H1 (cell line): ENCODE results near the gene KRT77. TPM values are rescaled to one million over a fixed set of nuclear protein-coding genes. Genes with fewer than 3 reads are reported as not detected.

Experiments
- CTCF ChIA-PET: fragments of 300-600 bp; sonication (Branson Sonifier 250); formaldehyde crosslinking; loops from one replicate; lab custom pipeline; 2021; ENCODE audit not compliant: partially characterized antibody; lab: Charles Lee
- POLR2A ChIA-PET: fragments of 300-600 bp; sonication (Branson Sonifier 250); formaldehyde crosslinking; loops from one replicate; lab custom pipeline; 2021; ENCODE audit warnings: inconsistent platforms; ENCODE audit not compliant: partially characterized antibody; lab: Charles Lee
- DNase-seq, 2 experiments: peaks; one replicate each; pipeline versions ENCODE4 v3.0.0 to v3.0.0-alpha.2; 2010 to 2022; ENCODE audit warnings: low spot score in 2 of 2, low read depth in 1 of 2, mixed read lengths in 1 of 2
- FAIRE-seq: peaks from 2 replicates; lab custom pipeline; 2011; peaks lifted over from hg19 to GRCh38; lab: Jason Lieb, UNC
- H2AFZ ChIP-seq: 2 replicates; pipeline ENCODE4 v1.8.1; 2012; ENCODE audit warnings: low read length, inconsistent platforms
- H2AK5ac ChIP-seq: 2 replicates; pipeline ENCODE4 v1.6.1; 2013; ENCODE audit warnings: low read depth, low read length
- H2BK120ac ChIP-seq: replicated peaks from 2 replicates; pipeline ENCODE3; 2013; ENCODE audit warnings: low read depth, low read length, inconsistent platforms
- H2BK12ac ChIP-seq: 2 replicates; pipeline ENCODE4 v1.6.1; 2013; ENCODE audit warnings: low read depth, low read length
- H2BK15ac ChIP-seq: 2 replicates; pipeline ENCODE4 v1.6.1; 2013; ENCODE audit warnings: low read length
- H2BK20ac ChIP-seq: 2 replicates; pipeline ENCODE4 v1.6.1; 2013; ENCODE audit warnings: low read length
- H2BK5ac ChIP-seq: 2 replicates; pipeline ENCODE4 v1.6.1; 2013; ENCODE audit warnings: low read depth, low read length
- H3K14ac ChIP-seq: 2 replicates; pipeline ENCODE4 v1.6.1; 2013; ENCODE audit warnings: inconsistent platforms; ENCODE audit not compliant: insufficient read length
- H3K18ac ChIP-seq: 2 replicates; pipeline ENCODE4 v1.6.1; 2013; ENCODE audit warnings: low read length; ENCODE audit errors: extremely low read depth
- H3K23ac ChIP-seq: 2 replicates; pipeline ENCODE4 v1.6.1; 2013; ENCODE audit warnings: inconsistent platforms; ENCODE audit not compliant: insufficient read length
- H3K23me2 ChIP-seq: 2 replicates; pipeline ENCODE4 v1.6.1; 2013; ENCODE audit warnings: low read depth, low read length
- H3K27ac ChIP-seq: 2 replicates; pipeline ENCODE4 v1.6.1; 2011; ENCODE audit warnings: low read depth, low read length, inconsistent platforms
- H3K27me3 ChIP-seq, 4 experiments: replicated peaks in 1 of 4; 1 replicate in 1 of 4; 2 replicates in 3 of 4; pipeline versions ENCODE4 v1.6.1 to v1.8.1; 2011 to 2013; ENCODE audit warnings: low read length in 3 of 4, mild to moderate bottlenecking in 3 of 4, inconsistent platforms in 2 of 4, mixed read lengths in 2 of 4, moderate library complexity in 1 of 4; ENCODE audit not compliant: control insufficient read depth in 3 of 4, insufficient read depth in 3 of 4; ENCODE audit errors: extremely low read depth in 1 of 4
- H3K36me3 ChIP-seq, 4 experiments: 2 replicates each; pipeline versions ENCODE4 v1.6.1 to v1.8.1; 2011 to 2013; ENCODE audit warnings: mild to moderate bottlenecking in 4 of 4, low read length in 3 of 4, moderate library complexity in 2 of 4, control low read depth in 1 of 4, inconsistent platforms in 1 of 4; ENCODE audit not compliant: insufficient read depth in 4 of 4, control insufficient read depth in 2 of 4
- H3K4ac ChIP-seq: replicated peaks from 2 replicates; pipeline ENCODE3; 2013; ENCODE audit warnings: low read length, low read depth, mixed read lengths, inconsistent platforms; ENCODE audit not compliant: insufficient read length
- H3K4me1 ChIP-seq, 4 experiments: replicated peaks in 1 of 4; 1 replicate in 1 of 4; 2 replicates in 3 of 4; pipeline versions ENCODE4 v1.6.1 to v1.8.1; 2011 to 2013; ENCODE audit warnings: low read length in 3 of 4, inconsistent platforms in 2 of 4, mixed read lengths in 1 of 4; ENCODE audit not compliant: insufficient read depth in 4 of 4, control insufficient read depth in 3 of 4
- H3K4me2 ChIP-seq, 2 experiments: 2 replicates each; pipeline versions ENCODE4 v1.6.1 to v1.8.1; 2011 to 2013; ENCODE audit warnings: low read depth in 2 of 2, low read length in 2 of 2, control low read depth in 1 of 2, inconsistent platforms in 1 of 2, mild to moderate bottlenecking in 1 of 2; ENCODE audit not compliant: insufficient read depth in 1 of 2
- H3K4me3 ChIP-seq, 4 experiments: fragments of 200-600, 300-600 bp in 1 of 4; sonication (generic), shearing (Covaris generic), sonication (Bioruptor Twin) in 1 of 4; 2 replicates each; pipeline versions ENCODE4 v1.5.1 to v1.8.1; 2011 to 2016; ENCODE audit warnings: low read length in 4 of 4, low read depth in 3 of 4, control low read depth in 2 of 4, inconsistent platforms in 2 of 4, mild to moderate bottlenecking in 2 of 4, mixed read lengths in 1 of 4, moderate library complexity in 1 of 4; ENCODE audit not compliant: insufficient read depth in 2 of 4; ENCODE audit errors: extremely low read depth in 1 of 4
- H3K56ac ChIP-seq: replicated peaks from 2 replicates; pipeline ENCODE3; 2013; ENCODE audit warnings: low read depth, mild to moderate bottlenecking, mixed read lengths, low read length, inconsistent platforms; ENCODE audit not compliant: insufficient read length
- H3K79me1 ChIP-seq: 2 replicates; pipeline ENCODE4 v1.6.1; 2013; ENCODE audit warnings: low read depth, low read length, control low read depth
- H3K79me2 ChIP-seq, 2 experiments: 2 replicates each; pipeline versions ENCODE4 v1.6.1 to v1.8.1; 2012 to 2013; ENCODE audit warnings: low read length in 2 of 2, mild to moderate bottlenecking in 2 of 2, inconsistent platforms in 1 of 2; ENCODE audit not compliant: insufficient read depth in 2 of 2, control insufficient read depth in 1 of 2
- H3K9ac ChIP-seq, 4 experiments: replicated peaks in 1 of 4; 1 replicate in 1 of 4; 2 replicates in 3 of 4; pipeline versions ENCODE4 v1.6.1 to v1.8.1; 2011 to 2013; ENCODE audit warnings: low read depth in 3 of 4, low read length in 3 of 4, control low read depth in 2 of 4, mild to moderate bottlenecking in 2 of 4, moderate library complexity in 2 of 4, inconsistent platforms in 1 of 4; ENCODE audit errors: extremely low read depth in 1 of 4
- H3K9me3 ChIP-seq, 2 experiments: 2 replicates each; pipeline versions ENCODE4 v1.6.1 to v1.8.1; 2012 to 2013; ENCODE audit warnings: mild to moderate bottlenecking in 2 of 2, moderate library complexity in 2 of 2, control low read depth in 1 of 2, inconsistent platforms in 1 of 2, low read depth in 1 of 2, low read length in 1 of 2, mixed read lengths in 1 of 2; ENCODE audit not compliant: insufficient read depth in 2 of 2
- H4K20me1 ChIP-seq, 2 experiments: replicated peaks in 1 of 2; 2 replicates each; pipeline versions ENCODE3 to v1.8.1; 2011 to 2013; ENCODE audit warnings: inconsistent platforms in 2 of 2, low read length in 2 of 2, mild to moderate bottlenecking in 1 of 2; ENCODE audit not compliant: insufficient read depth in 2 of 2, control insufficient read depth in 1 of 2
- H4K5ac ChIP-seq: 2 replicates; pipeline ENCODE4 v1.6.1; 2013; ENCODE audit warnings: low read length, low read depth, mixed read lengths, inconsistent platforms; ENCODE audit not compliant: insufficient read length
- H4K8ac ChIP-seq: 2 replicates; pipeline ENCODE4 v1.8.0; 2013; ENCODE audit warnings: mild to moderate bottlenecking, moderate library complexity, low read length, inconsistent platforms; ENCODE audit not compliant: insufficient read depth; ENCODE audit errors: extremely low read depth
- H4K91ac ChIP-seq: replicated peaks from 2 replicates; pipeline ENCODE3; 2013; ENCODE audit warnings: low read length, mixed read lengths, inconsistent platforms; ENCODE audit not compliant: insufficient read length
- BRCA1 ChIP-seq: IDR thresholded peaks from 2 replicates; pipeline ENCODE4 v1.6.1; 2012; ENCODE audit warnings: low read depth, low read length, improper control_type of control experiment
- CTCF ChIP-seq, 3 experiments: IDR thresholded peaks; 1 replicate in 2 of 3; 2 replicates in 1 of 3; pipeline versions ENCODE4 v1.5.1 to v1.6.1; 2011; ENCODE audit warnings: low read length in 3 of 3, mild to moderate bottlenecking in 3 of 3, inconsistent platforms in 2 of 3, low read depth in 1 of 3, moderate library complexity in 1 of 3; ENCODE audit not compliant: insufficient read depth in 1 of 3; ENCODE audit errors: control extremely low read depth in 1 of 3
- KDM4A ChIP-seq: IDR thresholded peaks from one replicate; pipeline ENCODE4 v1.7.1; 2012; ENCODE audit warnings: low read depth, mild to moderate bottlenecking, moderate library complexity, low read length, inconsistent platforms; ENCODE audit not compliant: severe bottlenecking
- KDM5A ChIP-seq: fragments of 200-600 bp; IDR thresholded peaks from 2 replicates; pipeline ENCODE4 v1.7.1; 2012; ENCODE audit warnings: mild to moderate bottlenecking, low read length, inconsistent platforms, mixed read lengths
- TAF7 ChIP-seq: optimal IDR thresholded peaks from 2 replicates; pipeline ENCODE3; 2011; ENCODE audit warnings: low read depth, mild to moderate bottlenecking, inconsistent platforms, low read length, moderate library complexity, borderline replicate concordance
- WGBS, 2 experiments: shearing (Covaris generic) in 1 of 2; methylation state at CpG; one replicate each; pipeline versions ENCODE4 v1.1.6 to v1.1.7; 2013 to 2015; ENCODE audit warnings: low lambda C conversion rate in 2 of 2, mixed read lengths in 2 of 2, inconsistent platforms in 1 of 2, low coverage in 1 of 2, missing lambda C conversion rate in 1 of 2; ENCODE audit not compliant: insufficient replicate concordance in 2 of 2, insufficient coverage in 1 of 2, insufficient read length in 1 of 2; ENCODE audit errors: extremely low coverage in 1 of 2, missing lambda C conversion rate in 1 of 2; 5-methylcytosine and 5-hydroxymethylcytosine counted together
- polyA plus RNA-seq, 7 experiments: library from polyadenylated mRNA; depleted of rRNA in 3 of 7; stranded (reverse) in 5 of 7; unstranded in 2 of 7; fragments of >200 nt in 5 of 7; fragments of 200-250 nt in 2 of 7; gene quantifications; 1 replicate in 5 of 7; 2 replicates in 1 of 7; 4 replicates in 1 of 7; pipeline versions ENCODE4 v1.2.1 to v1.2.3, GENCODE V29; 2011 to 2013; ENCODE audit warnings: missing spikeins in 2 of 7, mixed read lengths in 2 of 7
- total RNA-seq: library from RNA; stranded (reverse); fragmentation: NEBNext Ultra II Directional; extraction: Animal tissue kit (Norgen Biotek cat#: 25700); gene quantifications from 2 replicates; pipeline ENCODE4 v1.2.1, GENCODE V29; 2021
- TF ChIP-seq, protein P1 (sequence below): IDR thresholded peaks from 2 replicates; pipeline ENCODE4 v1.6.1; 2011; ENCODE audit warnings: low read length, improper control_type of control experiment

Gene KRT77
- total and polyA plus RNA-seq, 2 of the 8 experiments (the other 6 are each of a cell fraction or from before 2014, with no cell fraction given): 0.02 TPM; not detected in 1

GRCh38 chr12:52696588-52696987 is 6.7 kb downstream of the KRT77 start:
- Histone ChIP-seq H3K27ac (no peak overlapping the region), H3K9ac (no peak overlapping the region), H2BK20ac (no peak overlapping the region), H3K36me3 (no peaks in the 10 kb centered on the region), H3K23ac (no peak overlapping the region), H3K4me2 (no peak overlapping the region), H3K9me3 (no peaks in the 10 kb centered on the region), H2BK5ac (no peak overlapping the region), H3K56ac (no peak overlapping the region), H3K27me3 (peaks cover 0 to 12% (median 2%) of the 10 kb centered on the region in 4 experiments; a peak in 5 of 7 replicates), H3K79me1 (no peaks in the 10 kb centered on the region), H3K4me3 (no peak overlapping the region), H4K20me1 (peaks cover 0 to 2% of the 10 kb centered on the region in 2 experiments), H4K5ac (no peak overlapping the region), H2AK5ac (no peak overlapping the region), H3K23me2 (no peaks in the 10 kb centered on the region), H3K79me2 (no peaks in the 10 kb centered on the region), H2BK120ac (no peak overlapping the region), H3K4ac (no peak overlapping the region), H2AFZ (no peak overlapping the region), H3K4me1 (no peaks in the 10 kb centered on the region; a peak in 1 of 7 replicates), H4K8ac (no peak overlapping the region), H3K14ac (no peak overlapping the region), H2BK12ac (no peak overlapping the region), H3K18ac (no peak overlapping the region), H4K91ac (no peak overlapping the region), H2BK15ac (no peak overlapping the region)
- WGBS, 2 experiments: 80% methylated on average over 3 of the region's 3 CpGs; no CpG with 5 or more reads in 1 of the 2 experiments
- no peak for FAIRE-seq
- CTCF ChIA-PET: interaction anchor here (0.6 to 1.1 kb wide), 3 partner anchors 29 to 170 kb away, joined by 3 to 6 read pairs (median 3); no protein-coding TSS in a partner anchor
- DNase-seq: no peak
- POLR2A ChIA-PET: no interaction called here
- TF ChIP-seq CTCF (IDR thresholded peaks at IDR 0.05; ENCODE audit: control extremely low read depth in 1 of 3, insufficient read depth in 1 of 3, low read depth in 1 of 3, low read length in 3 of 3): no peak
- no peak for TF ChIP-seq KDM5A
- no peak for TF ChIP-seq KDM4A
- TF ChIP-seq BRCA1: no peak
- TF ChIP-seq TAF7: no peak
- TF ChIP-seq, protein P1, sequence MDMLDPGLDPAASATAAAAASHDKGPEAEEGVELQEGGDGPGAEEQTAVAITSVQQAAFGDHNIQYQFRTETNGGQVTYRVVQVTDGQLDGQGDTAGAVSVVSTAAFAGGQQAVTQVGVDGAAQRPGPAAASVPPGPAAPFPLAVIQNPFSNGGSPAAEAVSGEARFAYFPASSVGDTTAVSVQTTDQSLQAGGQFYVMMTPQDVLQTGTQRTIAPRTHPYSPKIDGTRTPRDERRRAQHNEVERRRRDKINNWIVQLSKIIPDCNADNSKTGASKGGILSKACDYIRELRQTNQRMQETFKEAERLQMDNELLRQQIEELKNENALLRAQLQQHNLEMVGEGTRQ: no peak
